B cell (primary cell): ENCODE measurements around the gene MCRIP2. TPM values are rescaled to one million over a fixed set of nuclear protein-coding genes. Genes with fewer than 3 reads are reported as not detected.
A peak's percentile ranks its signal among the peaks of the same experiment; 100 is the strongest.

Experiments
- ATAC-seq: fragments of 200-7000 bp; cut with Tn5 transposase; one replicate; pipeline ENCODE4 v1.10.0; 2021; ENCODE audit warnings: low read depth, mild to moderate bottlenecking, moderate number of reproducible peaks, moderate library complexity
- CTCF ChIA-PET: fragments of 350-600 bp; sonication (Branson Sonifier 250); formaldehyde crosslinking; loops from one replicate; lab custom pipeline; 2021; ENCODE audit warnings: antibody characterized with exemption, inconsistent platforms; lab: Charles Lee
- POLR2A ChIA-PET: fragments of 350-600 bp; sonication (Branson Sonifier 250); formaldehyde crosslinking; loops from one replicate; lab custom pipeline; 2021; ENCODE audit warnings: antibody characterized with exemption; lab: Charles Lee
- DNase-seq: peaks from one replicate; pipeline ENCODE4 v3.0.0; 2013
- H2AFZ ChIP-seq: 2 replicates; pipeline ENCODE4 v1.6.1; 2012; ENCODE audit warnings: mild to moderate bottlenecking, low read depth, low read length; ENCODE audit not compliant: insufficient read depth, poor library complexity, severe bottlenecking
- H3K27ac ChIP-seq, 2 donors: 1 replicate in 1 of 2; 2 replicates in 1 of 2; pipeline ENCODE4 v1.5.1; 2012 to 2013; ENCODE audit warnings: low read length in 2 of 2, mild to moderate bottlenecking in 2 of 2, moderate library complexity in 1 of 2
- H3K27me3 ChIP-seq, 4 experiments: fragments of 200-600 bp in 1 of 4; sonication (generic) in 1 of 4; replicated peaks in 1 of 4; 1 replicate in 2 of 4; 2 replicates in 2 of 4; pipeline versions ENCODE4 v1.6.1 to v1.7.0; 2013 to 2016; ENCODE audit warnings: low read length in 3 of 4, mild to moderate bottlenecking in 2 of 4, mixed read lengths in 1 of 4, moderate library complexity in 1 of 4; ENCODE audit not compliant: insufficient read depth in 4 of 4, control insufficient read depth in 3 of 4; ENCODE audit errors: control extremely low read depth in 1 of 4
- H3K36me3 ChIP-seq, 2 experiments: replicated peaks in 1 of 2; 1 replicate in 1 of 2; 2 replicates in 1 of 2; pipeline versions ENCODE4 v1.6.1 to v1.7.1; 2013; ENCODE audit warnings: low read length in 1 of 2; ENCODE audit not compliant: insufficient read depth in 2 of 2, control insufficient read depth in 1 of 2; ENCODE audit errors: control extremely low read depth in 1 of 2, extremely low read depth in 1 of 2
- H3K4me1 ChIP-seq, 2 donors: fragments of 200-600 bp in 1 of 2; sonication (generic) in 1 of 2; 1 replicate in 1 of 2; 2 replicates in 1 of 2; pipeline versions ENCODE4 v1.5.1 to v1.6.1; 2013 to 2017; ENCODE audit warnings: low read length in 2 of 2; ENCODE audit not compliant: control insufficient read depth in 2 of 2, insufficient read depth in 2 of 2
- H3K4me2 ChIP-seq: replicated peaks from 2 replicates; pipeline ENCODE3; 2012; ENCODE audit warnings: mild to moderate bottlenecking, low read depth, low read length; ENCODE audit not compliant: poor library complexity, severe bottlenecking
- H3K4me3 ChIP-seq, 5 experiments: fragments of 200-600 bp in 1 of 5; sonication (generic) in 1 of 5; 1 replicate in 3 of 5; 2 replicates in 2 of 5; pipeline versions ENCODE4 v1.5.1 to v1.7.0; 2011 to 2016; ENCODE audit warnings: low read length in 4 of 5, mild to moderate bottlenecking in 4 of 5, low read depth in 2 of 5, control low read depth in 1 of 5, moderate library complexity in 1 of 5; ENCODE audit not compliant: insufficient read depth in 1 of 5; ENCODE audit errors: control extremely low read depth in 1 of 5, extremely low read depth in 1 of 5
- H3K79me2 ChIP-seq: fragments of 200-600 bp; sonication (generic); one replicate; pipeline ENCODE4 v1.6.0; 2016; ENCODE audit warnings: low read length; ENCODE audit not compliant: control insufficient read depth, insufficient read depth
- H3K9ac ChIP-seq: fragments of 200-600 bp; sonication (generic); 2 replicates; pipeline ENCODE4 v1.6.1; 2017; ENCODE audit warnings: mild to moderate bottlenecking, low read length, moderate library complexity
- H3K9me3 ChIP-seq, 3 donors: one replicate each; pipeline versions ENCODE4 v1.6.1 to v1.7.1; 2013; ENCODE audit warnings: low read length in 2 of 3; ENCODE audit not compliant: control insufficient read depth in 2 of 3, insufficient read depth in 1 of 3; ENCODE audit errors: control extremely low read depth in 1 of 3
- H4K20me1 ChIP-seq: 2 replicates; pipeline ENCODE4 v1.6.0; 2012; ENCODE audit warnings: mild to moderate bottlenecking, low read length; ENCODE audit not compliant: insufficient read depth, control insufficient read depth, poor library complexity, severe bottlenecking
- H3K27ac Mint-ChIP-seq: one replicate; pipeline ENCODE4 v1.8.0; 2021; ENCODE audit warnings: mixed read lengths
- H3K27me3 Mint-ChIP-seq: one replicate; pipeline ENCODE4 v1.8.0; 2021; ENCODE audit warnings: mixed read lengths
- H3K4me1 Mint-ChIP-seq: one replicate; pipeline ENCODE4 v1.8.0; 2021; ENCODE audit warnings: mixed read lengths
- H3K4me3 Mint-ChIP-seq: one replicate; pipeline ENCODE4 v1.8.0; 2021; ENCODE audit warnings: mixed read lengths
- H3K9me3 Mint-ChIP-seq: one replicate; pipeline ENCODE4 v1.8.0; 2022; ENCODE audit warnings: mixed read lengths; ENCODE audit not compliant: insufficient read depth
- CTCF ChIP-seq: fragments of 200-600 bp; IDR thresholded peaks from one replicate; pipeline ENCODE4 v1.8.0; 2022; ENCODE audit warnings: antibody characterized with exemption, mild to moderate bottlenecking
- EZH2 ChIP-seq: IDR thresholded peaks from 2 replicates; pipeline ENCODE4 v1.6.1; 2012; ENCODE audit warnings: borderline replicate concordance, low read depth, mild to moderate bottlenecking, moderate library complexity, low read length; ENCODE audit not compliant: insufficient read depth, poor library complexity, severe bottlenecking
- WGBS: methylation state at CpG from one replicate; pipeline ENCODE4 v1.1.5; 2013; ENCODE audit warnings: missing lambda C conversion rate; ENCODE audit not compliant: insufficient coverage; 5-methylcytosine and 5-hydroxymethylcytosine counted together
- intact Hi-C: fragments of 100-400 bp; cut with micrococcal nuclease; formaldehyde crosslinking; loops from one replicate; pipeline ENCODE4 v1.10.0; 2022
- polyA plus RNA-seq: library from polyadenylated mRNA; depleted of rRNA; stranded (reverse); fragments of >200 nt; gene quantifications from 2 replicates; pipeline ENCODE4 v1.2.3, GENCODE V29; 2012
- total RNA-seq, 2 donors: library from RNA; stranded (reverse); fragments of 120-200 nt in 1 of 2; gene quantifications; 1 replicate in 1 of 2; 2 replicates in 1 of 2; pipeline versions ENCODE4 v1.2.3 to v1.2.4, GENCODE V29; 2013 to 2022

MCRIP2 gene
- total and polyA plus RNA-seq, 2 donors (not counting 1 experiment from before 2014, with no cell fraction given): 29.2 to 46.0 TPM

GRCh38 chr16:678858-679813 lies 37.5 kb downstream of the MCRIP2 start:
- Histone ChIP-seq H3K79me2 (peaks cover 29% of the 10 kb centered on the region), H4K20me1 (peaks cover 31% of the 10 kb centered on the region), H2AFZ (peak overlapping the region; percentile 85), H3K27me3 (peaks cover 0 to 25% (median 11%) of the 10 kb centered on the region in 4 experiments), H3K4me2 (peak overlapping the region; percentile 99), H3K4me3 (peak overlapping the region in 4 of 5 experiments; percentile 46 to 72 (median 58)), H3K36me3 (peaks cover 0 to 17% of the 10 kb centered on the region in 2 experiments), H3K9ac (peak overlapping the region; percentile 73), H3K27ac (peak overlapping the region in 1 of 2 donors; percentile 30), H3K9me3 (peaks cover 0 to 7% (median 0%) of the 10 kb centered on the region in 3 donors), H3K4me1 (peaks cover 29 to 61% of the 10 kb centered on the region in 2 donors)
- 28% methylated on average over 50 of the region's 52 CpGs for WGBS
- Mint-ChIP-seq H3K4me3 (peak overlapping the region; percentile 88), H3K27me3 (peaks cover 6% of the 10 kb centered on the region), H3K27ac (peak overlapping the region; percentile 80), H3K9me3 (no peaks in the 10 kb centered on the region), H3K4me1 (peaks cover 42% of the 10 kb centered on the region)
- DNase-seq: peak; percentile 47
- ChIA-PET CTCF (no interaction called here), POLR2A (no interaction called here)
- intact Hi-C loops: loop anchor here (1.0 to 5.0 kb wide), 4 partner anchors 11 to 998 kb away; partner anchors contain the start of genes JPT2, METTL26 and RHOT2
- ATAC-seq: no peak
- TF ChIP-seq EZH2 (no peak), CTCF (no peak)
